Endometrial microvascular endothelial cells (primary cell): ENCODE results near the gene PEX16. TPM values are rescaled to one million over a fixed set of nuclear protein-coding genes. Genes with fewer than 3 reads are reported as not detected.

Experiments
- total RNA-seq: library from RNA; depleted of rRNA; stranded (reverse); fragments of >200 nt; gene quantifications from one replicate; pipeline ENCODE4 v1.2.3, GENCODE V29; 2015; ENCODE audit errors: inconsistent ontology term

Gene PEX16
- total RNA-seq, 1 donor from 2014 or later: 30.8 TPM

Other genes starting within 250 kb of the PEX16 start
- 24.7 TPM for gene SLC35C1, start 112.7 kb downstream of the PEX16 start, total RNA-seq
- gene CRY2, start 70.4 kb downstream of the PEX16 start, total RNA-seq: 11.1 TPM
- 1.9 TPM for gene MAPK8IP1, start 32.2 kb downstream of the PEX16 start, total RNA-seq
- not detected for gene FREY1, start 10.6 kb downstream of the PEX16 start, total RNA-seq
- gene LARGE2, start 4.8 kb upstream of the PEX16 start, total RNA-seq: not detected
- gene PHF21A, start 203.6 kb upstream of the PEX16 start, total RNA-seq: 13.5 TPM